Retinal pigment epithelial cell (primary cell): ENCODE measurements around the gene ILF3.

Experiments
- DNase-seq: peaks from one replicate; pipeline ENCODE4 v3.0.0-alpha.2; 2010; ENCODE audit warnings: low read depth
- H3K4me3 ChIP-seq: 2 replicates; pipeline ENCODE4 v1.5.1; 2011; ENCODE audit warnings: mild to moderate bottlenecking, low read length, control low read depth, moderate library complexity
- TF ChIP-seq, protein P1 (sequence below): conservative IDR thresholded peaks from 2 replicates; pipeline ENCODE4 v1.5.1; 2011; ENCODE audit warnings: low read depth, low read length, control low read depth, inconsistent platforms

Gene ILF3

GRCh38 chr19:10690341-10690781 is 36.2 kb downstream of the ILF3 start:
- no peak for DNase-seq

DNA sequence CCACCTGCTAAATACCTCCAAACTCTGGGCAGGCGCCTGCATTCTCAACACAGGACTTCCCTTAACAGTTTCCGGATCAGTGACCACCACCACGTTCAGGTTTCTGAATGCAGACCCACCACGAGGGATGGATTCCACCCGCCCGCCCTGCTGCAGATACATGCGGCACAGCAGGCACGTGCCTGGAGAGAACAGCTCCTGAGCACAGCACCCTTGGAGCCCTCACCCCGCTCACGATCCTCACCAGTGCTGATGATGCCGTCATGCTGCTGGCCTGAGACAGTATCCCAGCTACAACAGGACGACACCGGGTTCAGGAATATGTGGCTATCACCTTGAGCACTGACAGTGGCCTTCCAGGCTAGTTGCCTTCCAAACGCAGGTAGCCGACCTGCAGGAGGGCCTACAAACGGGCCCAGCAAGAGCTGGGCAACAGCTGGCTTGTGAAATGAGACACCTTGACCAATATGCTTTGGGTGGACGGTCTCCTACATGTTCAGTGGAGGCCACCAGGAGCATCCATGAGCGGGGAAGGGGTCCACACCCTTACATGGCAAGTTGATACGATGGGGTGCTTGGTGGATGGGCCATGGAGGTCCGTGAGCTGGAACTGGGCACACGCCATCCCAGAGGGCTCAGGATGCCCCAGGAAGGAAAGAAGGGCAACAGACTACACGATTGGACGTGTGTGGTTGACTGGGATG is 37.2 kb downstream of the ILF3 start:
- TF ChIP-seq, protein P1, sequence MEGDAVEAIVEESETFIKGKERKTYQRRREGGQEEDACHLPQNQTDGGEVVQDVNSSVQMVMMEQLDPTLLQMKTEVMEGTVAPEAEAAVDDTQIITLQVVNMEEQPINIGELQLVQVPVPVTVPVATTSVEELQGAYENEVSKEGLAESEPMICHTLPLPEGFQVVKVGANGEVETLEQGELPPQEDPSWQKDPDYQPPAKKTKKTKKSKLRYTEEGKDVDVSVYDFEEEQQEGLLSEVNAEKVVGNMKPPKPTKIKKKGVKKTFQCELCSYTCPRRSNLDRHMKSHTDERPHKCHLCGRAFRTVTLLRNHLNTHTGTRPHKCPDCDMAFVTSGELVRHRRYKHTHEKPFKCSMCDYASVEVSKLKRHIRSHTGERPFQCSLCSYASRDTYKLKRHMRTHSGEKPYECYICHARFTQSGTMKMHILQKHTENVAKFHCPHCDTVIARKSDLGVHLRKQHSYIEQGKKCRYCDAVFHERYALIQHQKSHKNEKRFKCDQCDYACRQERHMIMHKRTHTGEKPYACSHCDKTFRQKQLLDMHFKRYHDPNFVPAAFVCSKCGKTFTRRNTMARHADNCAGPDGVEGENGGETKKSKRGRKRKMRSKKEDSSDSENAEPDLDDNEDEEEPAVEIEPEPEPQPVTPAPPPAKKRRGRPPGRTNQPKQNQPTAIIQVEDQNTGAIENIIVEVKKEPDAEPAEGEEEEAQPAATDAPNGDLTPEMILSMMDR, result no peak
- no peak for DNase-seq
- no peak overlapping the region for H3K4me3 ChIP-seq

More at GRCh38 chr19:10690341-10690781, 36.2 kb downstream of the ILF3 start:
- H3K4me3 ChIP-seq, result no peak overlapping the region
- TF ChIP-seq, protein P1, result no peak

DNA sequence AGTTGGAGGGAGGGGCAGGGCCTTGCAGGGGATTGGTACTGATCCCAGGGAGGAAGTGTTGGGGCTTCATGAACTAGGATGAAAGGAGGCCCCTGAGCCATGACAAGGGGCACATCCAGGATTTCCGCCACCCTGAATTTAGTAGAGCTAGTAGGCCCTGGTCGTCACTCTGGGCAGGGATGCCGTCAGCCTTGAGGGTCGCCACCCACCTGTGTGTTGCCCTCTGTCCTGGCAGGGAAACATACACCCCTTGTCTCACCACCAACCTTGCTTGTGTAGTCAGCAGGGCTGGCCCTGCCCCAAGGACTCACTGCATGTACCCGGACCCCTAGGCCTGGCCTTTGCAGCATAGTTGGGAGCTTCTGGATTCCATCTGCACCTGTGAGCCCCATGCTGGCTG is 37.7 kb downstream of the ILF3 start:
- no peak overlapping the region for H3K4me3 ChIP-seq
- DNase-seq, result no peak
- TF ChIP-seq, protein P1, result no peak

DNA sequence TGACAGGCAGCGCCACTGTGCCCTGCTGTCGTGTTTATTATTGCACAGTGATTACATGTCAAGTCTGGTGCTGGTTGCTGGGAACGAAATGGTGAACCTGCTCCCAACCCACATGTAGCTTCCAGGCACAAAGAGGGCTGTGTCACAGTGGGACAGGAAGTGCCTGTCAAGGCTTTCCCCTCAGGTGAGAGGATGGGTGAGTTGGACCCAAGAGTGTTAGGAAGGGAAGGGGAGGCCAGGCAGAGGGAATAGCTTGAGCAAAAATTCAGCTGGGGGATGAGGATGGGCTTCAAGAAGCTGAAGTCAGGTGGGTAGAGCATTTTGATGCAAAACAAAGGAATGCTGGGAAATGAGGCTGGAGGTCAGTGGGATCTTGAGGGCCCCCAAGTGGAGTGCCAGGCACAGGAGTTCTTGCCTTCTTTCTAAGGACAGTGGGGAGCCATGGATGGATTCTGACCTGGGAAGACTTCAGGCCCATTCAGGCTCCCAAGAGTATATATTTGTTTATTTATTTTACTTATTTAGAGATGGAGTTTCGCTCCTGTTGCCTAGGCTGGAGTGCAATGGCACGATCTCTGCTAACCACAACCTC is 38.6 kb downstream of the ILF3 start:
- TF ChIP-seq, protein P1, result no peak

GRCh38 chr19:10694706-10695307 is 40.7 kb downstream of the ILF3 start:
- TF ChIP-seq, protein P1, result no peak
- no peak for DNase-seq
- H3K4me3 ChIP-seq, result no peak overlapping the region

More for the DNA sequence above, 38.6 kb downstream of the ILF3 start:
- no peak overlapping the region for H3K4me3 ChIP-seq
- DNase-seq, result no peak

DNA sequence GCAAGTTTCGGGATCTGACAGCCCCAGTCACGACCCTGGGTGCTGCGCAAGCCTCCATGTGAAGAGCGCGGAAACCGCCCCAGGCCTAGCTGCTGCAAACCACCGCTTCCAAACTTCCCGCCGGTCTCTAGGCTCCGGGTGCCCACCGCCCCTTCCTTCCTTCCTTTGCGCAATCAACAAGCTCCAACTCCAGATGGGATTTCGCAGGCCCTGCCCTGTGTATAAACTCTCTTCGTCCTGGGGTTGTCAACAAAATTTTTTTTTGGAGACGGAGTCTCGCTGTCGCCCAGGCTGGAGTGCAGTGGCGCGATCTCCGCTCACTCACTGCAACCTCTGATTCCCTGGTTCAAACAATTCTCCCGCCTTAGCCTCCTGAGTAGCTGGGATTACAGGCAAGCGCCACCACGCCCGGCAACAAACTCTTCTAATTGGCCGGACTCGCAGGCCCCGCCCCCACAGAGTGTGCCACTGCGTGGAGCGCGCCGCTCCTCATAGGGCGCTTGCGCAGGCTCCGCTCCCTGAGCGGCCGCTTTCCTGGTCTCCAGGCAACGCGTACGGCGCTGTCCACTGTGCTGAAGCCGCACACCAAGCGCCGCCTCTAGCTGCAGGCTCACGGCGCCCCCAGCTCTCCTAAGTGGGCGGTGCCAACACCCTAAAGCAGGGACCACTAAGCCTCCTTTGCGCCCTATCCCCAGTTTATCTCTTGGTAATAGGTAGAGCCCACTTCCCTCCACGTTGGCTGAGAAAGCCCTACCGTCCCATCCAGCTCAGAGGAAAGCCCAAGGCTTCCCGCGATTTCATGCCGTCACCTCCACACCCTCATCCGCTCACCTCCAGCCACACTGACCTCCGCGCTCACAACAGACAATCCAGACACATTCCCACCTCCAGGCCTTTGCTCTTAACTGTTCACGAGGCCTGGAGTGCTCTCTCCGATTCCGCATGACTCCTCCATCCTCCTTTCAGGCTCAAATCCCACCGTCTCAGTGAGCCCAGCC is 41.6 kb downstream of the ILF3 start:
- TF ChIP-seq, protein P1, result no peak
- peak overlapping the region; percentile 24 for H3K4me3 ChIP-seq
- DNase-seq, result peak; percentile 80
